GM19025 (cell line): ENCODE measurements around the gene ANKRD6.

Experiments used
- ATAC-seq: cut with Tn5 transposase; IDR thresholded peaks from one replicate; pipeline ENCODE4 v1.9.1; 2021; ENCODE audit warnings: mild to moderate bottlenecking, low read depth, moderate library complexity; ENCODE audit not compliant: unreplicated experiment

Gene ANKRD6

GRCh38 chr6:89412071-89413005 is 20.6 kb upstream of the ANKRD6 start, which contains the start of gene RRAGD:
Gene RRAGD, minus strand, starts transcription at chr6:89412273. Its CDS starts 280 bp downstream, at chr6:89411993.
- ATAC-seq: peak; percentile 71

DNA sequence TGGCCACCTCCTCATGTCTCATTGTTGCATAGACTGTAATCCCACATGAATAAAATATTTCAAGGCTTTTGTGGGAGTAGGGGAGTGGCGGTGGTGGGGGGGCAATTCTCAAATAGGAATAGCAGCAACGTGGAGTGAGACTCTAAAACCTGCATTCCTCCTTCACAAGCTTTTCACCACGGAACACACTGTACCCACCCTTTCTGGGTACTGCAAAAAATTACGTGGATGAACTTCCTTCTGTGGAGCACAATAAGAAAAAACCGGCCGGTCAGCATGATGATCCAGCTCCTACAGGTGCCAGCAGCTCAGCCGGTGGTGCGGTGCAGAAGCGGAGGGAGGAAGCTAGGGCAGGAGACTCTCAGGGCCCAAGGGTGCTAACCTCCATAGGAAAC is 19.9 kb upstream of the ANKRD6 start:
- ATAC-seq: no peak

- no peak for ATAC-seq
Measured at GRCh38 chr6:89414215-89414614, 18.7 kb upstream of the ANKRD6 start.

DNA sequence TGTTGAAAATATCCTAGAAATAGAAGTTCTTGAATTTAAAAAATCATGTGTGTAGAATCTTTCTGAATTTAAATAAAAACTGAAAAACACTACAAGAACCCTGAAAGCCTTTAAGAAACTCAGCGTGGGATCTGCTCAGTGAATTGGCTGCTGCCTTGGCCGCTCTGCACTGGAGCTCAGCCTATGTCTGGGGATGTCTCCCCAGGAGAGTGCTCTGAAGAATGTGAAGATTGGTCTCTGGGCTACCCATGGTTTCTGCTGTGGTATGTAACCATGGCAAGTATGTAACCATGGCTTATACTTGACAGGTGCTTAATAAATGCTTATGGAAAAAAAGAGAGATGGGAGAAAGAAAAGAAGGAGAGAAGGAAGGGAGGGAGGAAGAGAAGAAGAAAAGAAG is 17.8 kb upstream of the ANKRD6 start:
- ATAC-seq: no peak

DNA sequence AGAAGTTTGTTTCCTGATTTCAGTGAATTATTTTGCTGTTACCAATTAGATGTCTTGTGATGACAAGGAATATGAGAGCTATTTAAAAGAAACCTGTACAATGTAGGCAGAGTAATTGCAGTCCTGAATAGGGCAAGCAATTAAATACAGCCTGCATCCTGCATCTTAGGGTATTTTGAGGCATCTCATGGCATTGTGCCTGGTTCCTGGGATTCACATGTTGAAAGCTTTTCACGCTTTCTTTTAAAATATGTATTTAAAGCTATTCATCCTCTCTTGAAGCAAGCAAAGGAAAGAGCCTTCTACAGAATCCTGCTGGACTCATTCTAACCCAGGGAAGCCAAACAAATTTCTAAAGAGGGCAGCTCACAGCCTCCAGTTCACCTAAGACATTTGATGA is 16.2 kb upstream of the ANKRD6 start:
- ATAC-seq: no peak

- ATAC-seq: no peak
Measured at GRCh38 chr6:89430201-89430962, 2.6 kb upstream of the ANKRD6 start.

DNA sequence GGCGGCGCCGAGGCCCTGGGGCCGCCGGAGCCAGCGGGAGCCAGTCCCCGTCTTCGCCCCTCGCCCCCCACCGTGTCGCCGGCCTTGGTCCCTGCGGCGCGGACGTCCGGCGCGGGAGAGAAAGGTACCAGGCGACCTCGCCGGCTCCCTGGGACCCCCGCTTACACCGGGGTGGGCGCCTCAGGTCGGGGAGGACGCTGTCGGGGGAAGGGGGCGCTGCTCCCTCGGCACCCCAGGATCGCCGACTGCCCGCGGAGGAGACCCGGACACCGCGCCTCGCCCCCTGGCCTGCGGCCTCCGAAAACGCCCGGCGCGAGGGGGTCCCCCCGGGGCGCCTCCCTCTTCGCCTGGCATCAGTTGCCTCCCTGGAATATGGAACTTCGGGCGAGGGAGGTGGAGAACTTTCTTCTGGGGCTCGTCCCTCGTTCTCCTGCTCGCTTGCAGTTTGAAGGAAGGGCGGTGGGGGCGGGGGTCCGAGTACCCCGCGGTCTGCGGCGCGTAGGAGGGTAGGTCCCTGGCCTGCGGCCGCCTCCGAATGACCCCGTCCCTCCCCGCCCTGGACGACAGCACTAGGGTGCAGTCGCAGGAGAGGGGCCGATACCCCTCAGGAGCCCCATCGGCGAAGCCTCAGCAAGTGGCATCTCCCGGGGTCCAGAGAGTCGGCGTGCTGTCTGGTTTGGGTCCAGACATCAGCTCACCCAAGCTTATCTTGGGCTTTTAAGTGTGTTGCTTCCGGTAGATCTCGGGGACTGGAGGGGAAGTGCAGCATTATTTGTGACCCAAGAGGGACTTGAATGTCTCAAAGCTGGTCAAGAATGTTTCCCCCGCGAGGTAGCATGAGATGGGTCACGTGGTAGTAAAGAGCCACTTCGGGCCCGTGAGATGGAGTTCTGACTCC is 549 bp downstream of the ANKRD6 start:
- peak; percentile 33 for ATAC-seq

DNA sequence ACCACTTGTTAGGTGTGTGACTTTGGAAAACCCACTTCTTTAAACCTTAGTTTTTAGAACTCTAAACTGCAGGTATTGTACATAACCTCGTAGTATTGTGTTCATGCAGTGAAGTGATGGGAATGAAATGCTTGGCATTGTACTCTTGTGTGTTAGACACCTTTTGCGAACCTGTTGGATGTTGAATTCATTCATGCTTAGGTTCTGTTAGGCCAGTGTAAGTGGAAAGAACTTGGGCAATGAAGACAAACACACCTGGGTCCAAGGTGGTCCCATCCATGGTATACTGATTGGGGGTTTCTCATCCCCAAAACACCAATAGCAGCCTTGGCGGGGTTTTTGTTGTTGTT is 1.2 kb downstream of the ANKRD6 start:
- no peak for ATAC-seq

DNA sequence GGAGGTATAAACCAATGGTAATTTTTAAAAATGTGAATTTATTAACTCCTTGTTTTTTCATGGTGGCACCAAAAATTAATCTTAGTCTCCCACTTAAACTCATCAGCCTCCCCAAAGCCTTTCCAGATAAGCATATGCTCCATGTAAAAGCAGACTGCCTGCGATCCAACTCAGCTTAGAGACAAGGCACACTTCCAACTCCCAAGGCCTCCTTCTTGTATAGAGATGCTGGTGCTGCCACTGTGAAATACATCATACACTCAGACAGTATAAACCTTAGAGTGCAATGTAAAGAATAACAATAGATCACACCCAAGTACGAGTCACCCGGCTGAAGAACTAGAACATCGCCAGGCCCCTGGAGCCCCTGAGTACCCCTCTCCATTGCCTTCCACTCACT is 2.0 kb downstream of the ANKRD6 start:
- ATAC-seq: no peak

DNA sequence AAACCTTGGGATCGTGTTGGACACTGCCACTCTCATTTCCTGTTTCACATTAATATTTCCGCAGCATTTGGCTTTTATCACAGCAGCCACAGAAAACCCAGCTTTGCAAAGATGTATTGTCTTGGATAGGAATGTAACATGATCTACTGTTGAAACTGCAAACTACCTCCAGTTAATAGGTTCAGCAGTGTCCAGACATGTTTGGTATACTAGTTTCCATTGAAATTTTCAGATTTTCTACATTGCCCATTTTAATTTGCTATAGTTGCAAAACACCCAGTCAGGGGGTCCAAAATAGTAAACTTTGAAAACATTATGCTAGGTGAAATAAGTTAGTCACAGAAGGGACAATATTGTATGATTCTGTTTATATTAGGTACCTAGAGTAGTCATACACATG is 3.3 kb downstream of the ANKRD6 start:
- ATAC-seq: no peak

- no peak for ATAC-seq
Measured at GRCh38 chr6:89438248-89438647, 5.3 kb downstream of the ANKRD6 start.

- ATAC-seq: no peak
Measured at GRCh38 chr6:89439014-89439413, 6.1 kb downstream of the ANKRD6 start.

DNA sequence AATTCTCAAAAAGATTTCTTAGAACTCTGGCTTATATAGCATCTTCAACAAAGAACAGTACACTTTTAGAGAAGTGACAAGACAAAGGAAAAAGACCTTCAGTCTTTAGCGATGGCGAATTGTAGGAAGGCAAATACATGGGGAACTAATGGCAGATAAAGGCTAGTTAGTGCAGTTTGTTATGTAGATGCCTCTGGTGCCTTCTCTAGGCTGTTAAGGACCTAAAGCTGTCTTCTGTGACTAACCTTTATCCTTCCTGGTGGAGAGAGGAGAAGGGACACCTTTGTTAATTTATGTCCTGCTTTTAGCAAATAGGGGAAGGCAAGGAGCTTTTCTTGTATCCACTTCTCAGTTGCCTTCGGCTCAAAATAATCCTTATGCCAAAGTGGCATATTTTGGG is 7.2 kb downstream of the ANKRD6 start:
- ATAC-seq: no peak

DNA sequence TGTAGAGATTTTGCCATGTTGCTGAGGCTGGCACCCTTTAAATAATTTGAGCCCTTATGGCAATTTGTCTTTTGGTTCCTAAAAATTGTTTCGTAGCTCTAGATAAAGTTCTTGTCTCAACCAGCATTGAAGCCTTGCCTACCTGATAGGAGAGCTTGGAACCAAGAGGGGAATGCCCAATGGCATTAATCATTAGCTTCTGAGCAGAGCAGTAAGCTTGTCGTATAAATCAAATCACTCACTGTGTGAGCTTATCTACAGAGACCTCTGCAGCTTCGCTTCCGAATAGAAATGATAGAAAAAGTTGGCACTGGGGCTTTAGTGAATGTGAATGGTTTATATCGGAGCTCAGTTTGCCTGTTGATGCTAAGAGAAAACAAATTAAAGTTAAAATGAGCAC is 10.7 kb downstream of the ANKRD6 start:
- ATAC-seq: no peak

GRCh38 chr6:89449193-89449592 is 16.2 kb downstream of the ANKRD6 start:
- ATAC-seq: no peak

- no peak for ATAC-seq
Measured at GRCh38 chr6:89452281-89452680, 19.3 kb downstream of the ANKRD6 start.

GRCh38 chr6:89454300-89454699 is 21.3 kb downstream of the ANKRD6 start:
- no peak for ATAC-seq

DNA sequence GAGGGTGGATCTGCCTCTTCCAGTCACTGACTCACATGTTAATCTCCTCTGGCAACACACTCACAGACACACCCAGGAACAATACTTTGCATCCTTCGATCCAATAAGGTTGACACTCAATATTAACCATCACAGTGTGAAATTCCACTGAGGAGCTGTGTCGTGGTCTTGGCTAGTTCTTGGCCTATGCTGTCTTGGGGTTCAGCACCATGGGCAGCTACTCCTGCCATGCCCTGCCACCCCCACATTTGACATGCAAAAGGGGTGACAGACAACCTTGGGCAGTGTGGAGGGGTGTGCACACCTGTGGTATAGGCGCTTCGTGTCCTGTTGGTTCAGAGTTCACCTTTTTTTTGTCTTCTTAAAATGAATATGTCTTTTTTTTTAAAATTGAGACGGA is 25.8 kb downstream of the ANKRD6 start:
- no peak for ATAC-seq

DNA sequence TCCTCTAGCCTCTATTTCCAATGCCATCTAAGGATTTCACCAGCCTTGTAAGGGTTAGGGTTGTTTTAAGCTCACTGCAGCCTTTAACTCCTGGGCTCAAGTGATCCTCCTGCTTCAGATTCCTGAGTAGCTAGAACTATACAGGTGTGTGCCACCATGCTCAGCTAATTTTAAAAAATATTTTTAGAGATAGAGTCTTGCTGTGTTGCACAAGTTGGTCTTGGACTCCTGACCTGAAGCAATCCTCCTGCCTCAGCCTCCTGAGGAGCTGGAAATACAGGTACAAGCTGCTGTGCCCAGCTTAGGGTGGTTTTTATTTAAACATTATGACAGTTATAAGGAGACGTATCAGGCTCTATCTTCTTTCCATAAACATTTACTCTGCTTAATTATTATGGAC is 26.5 kb downstream of the ANKRD6 start:
- ATAC-seq: no peak

- ATAC-seq: no peak
Measured at GRCh38 chr6:89460713-89461112, 27.8 kb downstream of the ANKRD6 start.

DNA sequence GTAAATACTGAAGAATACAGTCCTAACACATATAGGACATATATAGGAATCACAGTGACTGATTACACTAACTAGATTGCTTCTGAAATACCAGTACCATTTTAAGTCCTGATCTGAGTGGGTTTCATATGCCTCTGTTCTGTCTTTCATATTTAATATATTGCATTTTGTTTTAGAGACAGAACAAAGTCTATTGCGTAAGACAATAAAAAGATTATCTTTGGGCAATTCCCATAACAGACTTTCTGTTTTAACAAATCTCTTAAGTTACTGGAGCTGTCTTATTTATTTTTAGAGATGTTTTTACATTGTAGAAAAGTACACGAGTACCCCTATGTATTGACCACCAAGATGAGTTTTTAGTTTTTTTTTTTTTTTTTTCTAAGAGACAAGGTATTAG is 29.6 kb downstream of the ANKRD6 start:
- ATAC-seq: no peak
